RPMI7951 (cell line): ENCODE data around the gene ABHD11. TPM values are rescaled to one million over a fixed set of nuclear protein-coding genes. Genes with fewer than 3 reads are reported as not detected.
"Not testable (repeated sequence)": the region's sequence is repeated elsewhere in the genome, so short reads cannot be mapped to it uniquely, and the experiment has no call there.

Experiments used
- DNase-seq: peaks from one replicate; pipeline ENCODE4 v3.0.0-alpha.2; 2012; ENCODE audit warnings: low read depth
- total RNA-seq: library from RNA; depleted of rRNA; stranded (reverse); fragments of >200 nt; shearing (Covaris generic); gene quantifications from 2 replicates; pipeline ENCODE4 v1.2.3, GENCODE V29; 2014

The ABHD11 gene
- total RNA-seq, 1 experiment from 2014 or later: 20.7 TPM

- peak; percentile 77 for DNase-seq
These were observed 19.4 kb downstream of the ABHD11 start, which contains the start of gene STX1A for GRCh38 chr7:73718905-73719805. Gene STX1A (minus strand): TSS chr7:73719669. CDS start chr7:73719631, 38 bp downstream.

GRCh38 chr7:73718438-73718881 is 20.1 kb downstream of the ABHD11 start:
- no peak for DNase-seq

DNA sequence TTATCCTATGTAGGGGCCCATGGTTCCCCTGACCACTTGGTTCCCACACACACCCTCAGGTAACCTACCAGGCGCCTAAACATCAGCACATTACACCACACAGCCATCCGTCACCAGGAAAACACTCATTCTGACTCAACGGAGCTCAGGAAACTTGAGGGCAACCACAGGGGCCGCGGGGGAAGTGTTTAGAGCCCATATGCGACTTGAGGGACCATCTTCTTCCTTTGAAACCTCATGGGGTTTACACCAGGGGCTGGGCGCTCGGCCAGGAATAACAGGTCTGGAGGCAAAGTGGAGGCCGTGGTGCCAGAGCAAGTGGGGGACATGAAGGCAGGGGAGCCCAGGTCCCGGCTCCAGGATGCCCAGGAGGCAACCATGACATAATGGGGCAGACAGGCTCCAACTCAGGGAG is 20.6 kb downstream of the ABHD11 start:
- DNase-seq: peak; percentile 100

DNA sequence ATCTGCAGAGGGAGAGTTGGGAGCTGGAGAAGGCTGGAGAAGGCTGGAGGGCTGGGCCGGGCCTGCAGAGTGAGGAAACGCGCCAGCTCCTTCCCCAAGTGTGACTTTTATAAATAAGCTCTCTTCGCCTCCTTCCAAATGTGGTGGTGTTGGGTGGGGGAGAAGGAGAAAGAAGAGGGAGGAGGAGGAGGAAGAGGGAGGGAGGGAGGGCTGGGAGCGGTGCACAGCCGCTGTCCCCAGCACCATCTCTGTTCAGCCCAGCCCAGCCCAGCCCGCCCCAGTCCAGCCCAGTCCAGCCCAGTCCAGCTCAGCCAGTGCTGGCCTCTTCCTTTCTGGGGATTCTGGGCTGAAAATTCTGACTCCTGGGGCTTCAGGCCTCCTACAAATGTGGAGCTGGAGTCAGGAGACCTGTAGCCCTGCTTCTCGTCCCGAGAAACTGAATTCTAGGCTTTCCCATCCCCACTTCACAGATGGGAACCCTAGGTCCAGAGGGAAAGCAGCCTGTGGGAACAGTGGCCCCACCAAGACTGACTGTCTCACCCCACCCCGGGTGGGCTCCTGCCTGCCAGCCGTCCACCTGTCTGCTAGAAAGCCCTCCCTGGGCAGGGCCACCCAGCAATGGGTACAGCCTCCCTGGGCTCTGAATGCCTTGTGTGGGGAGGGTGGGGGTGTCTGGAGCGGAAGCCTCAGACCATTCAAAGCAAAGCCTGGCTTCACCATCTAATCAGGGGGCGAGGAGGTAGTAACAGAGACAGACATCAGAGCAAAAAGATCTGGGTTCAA is 21.4 kb downstream of the ABHD11 start:
- peak; percentile 56 for DNase-seq

DNA sequence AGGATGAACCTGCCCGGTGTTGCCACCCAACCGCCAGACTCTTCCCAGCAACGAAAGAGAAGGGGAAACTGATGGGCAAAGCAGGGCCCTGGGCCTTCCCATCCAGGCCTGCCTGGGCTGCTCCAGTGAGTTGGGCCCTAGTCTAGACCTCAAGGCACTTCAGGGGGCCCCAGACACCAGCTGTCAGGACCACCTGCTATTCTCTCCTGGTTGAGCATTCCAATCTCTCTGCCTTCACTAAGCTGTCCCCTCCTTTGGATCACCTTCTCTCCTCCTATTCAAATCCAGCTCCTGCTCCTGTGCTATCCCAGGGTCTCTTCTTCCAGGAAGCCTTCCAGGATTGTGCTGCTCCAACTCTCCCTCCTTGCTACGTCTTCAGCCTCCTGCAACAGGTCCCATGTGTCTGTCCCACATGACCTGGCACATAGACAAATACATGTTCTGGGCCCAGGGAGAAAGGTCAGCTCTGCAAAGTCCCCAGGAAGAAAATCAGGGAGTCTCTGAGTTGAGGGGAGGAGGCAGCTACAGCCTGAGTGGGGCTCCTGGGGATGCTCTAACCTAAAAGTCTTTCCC is 22.2 kb downstream of the ABHD11 start:
- no peak for DNase-seq

GRCh38 chr7:73715648-73716317 is 22.8 kb downstream of the ABHD11 start:
- peak; percentile 100 for DNase-seq

GRCh38 chr7:73713319-73713718 is 25.3 kb downstream of the ABHD11 start:
- not testable (repeated sequence) for DNase-seq

GRCh38 chr7:73712773-73713172 is 25.8 kb downstream of the ABHD11 start:
- no peak for DNase-seq

DNA sequence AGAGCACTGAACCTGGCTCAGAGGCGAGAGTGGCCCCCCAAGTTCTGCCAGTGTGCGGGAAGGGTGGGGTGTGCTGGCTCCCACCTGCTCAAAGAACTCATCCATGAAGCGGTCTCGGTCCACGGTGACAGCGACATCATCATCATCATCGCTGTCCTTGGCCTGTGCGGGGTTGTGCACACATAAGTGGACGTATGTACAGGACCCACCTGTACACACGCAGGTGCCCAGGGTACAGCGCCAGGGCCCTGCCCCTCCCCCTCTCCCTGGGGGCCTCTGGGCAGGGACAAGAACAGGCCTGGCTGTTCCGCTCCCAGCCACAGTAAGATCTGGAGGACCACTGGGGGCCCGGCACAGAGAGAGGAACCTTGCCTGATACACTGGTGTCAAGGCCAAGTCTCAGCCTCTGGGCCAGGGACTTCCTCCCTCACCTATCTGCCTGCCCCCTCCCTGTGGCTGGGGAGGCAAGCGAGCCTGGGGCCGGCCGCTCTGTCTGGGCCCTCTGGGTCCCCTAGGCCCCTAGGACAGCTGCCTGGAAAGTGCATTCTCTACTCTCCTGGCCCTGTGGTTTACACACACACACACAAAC is 29.5 kb downstream of the ABHD11 start:
- no peak for DNase-seq

DNA sequence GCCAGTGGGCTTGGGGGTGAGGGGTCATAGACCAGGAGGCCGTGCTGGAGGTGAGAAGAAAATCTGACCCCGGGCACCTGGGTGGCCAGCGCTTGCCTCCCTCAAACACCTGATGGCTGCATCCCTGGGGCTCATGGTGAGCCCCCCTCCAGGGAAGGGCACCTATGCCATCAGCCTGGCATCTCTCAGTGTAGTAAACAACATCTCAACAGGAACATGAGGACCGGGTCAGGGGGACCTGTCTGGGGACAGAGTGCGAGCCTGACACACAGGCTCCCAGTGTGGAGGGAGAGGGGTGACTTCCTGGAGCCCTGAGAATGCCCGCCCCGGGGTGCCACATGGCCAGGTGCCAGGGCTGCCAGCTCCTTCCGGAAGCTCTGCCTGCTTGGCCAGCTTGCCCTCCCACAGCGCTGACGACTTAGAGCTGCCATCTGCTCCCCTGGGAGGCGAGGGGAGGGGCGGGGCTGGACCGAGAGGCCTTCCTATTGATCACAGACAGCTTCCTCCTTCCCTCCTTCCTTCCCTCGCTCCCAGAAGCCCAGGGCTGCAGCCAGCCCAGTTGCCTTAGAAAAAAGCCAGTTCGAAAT is 31.5 kb downstream of the ABHD11 start:
- DNase-seq: peak; percentile 39

GRCh38 chr7:73706126-73707044 is 32.2 kb downstream of the ABHD11 start:
- no peak for DNase-seq

- DNase-seq: no peak
These were observed 33.1 kb downstream of the ABHD11 start for GRCh38 chr7:73705551-73705920.

DNA sequence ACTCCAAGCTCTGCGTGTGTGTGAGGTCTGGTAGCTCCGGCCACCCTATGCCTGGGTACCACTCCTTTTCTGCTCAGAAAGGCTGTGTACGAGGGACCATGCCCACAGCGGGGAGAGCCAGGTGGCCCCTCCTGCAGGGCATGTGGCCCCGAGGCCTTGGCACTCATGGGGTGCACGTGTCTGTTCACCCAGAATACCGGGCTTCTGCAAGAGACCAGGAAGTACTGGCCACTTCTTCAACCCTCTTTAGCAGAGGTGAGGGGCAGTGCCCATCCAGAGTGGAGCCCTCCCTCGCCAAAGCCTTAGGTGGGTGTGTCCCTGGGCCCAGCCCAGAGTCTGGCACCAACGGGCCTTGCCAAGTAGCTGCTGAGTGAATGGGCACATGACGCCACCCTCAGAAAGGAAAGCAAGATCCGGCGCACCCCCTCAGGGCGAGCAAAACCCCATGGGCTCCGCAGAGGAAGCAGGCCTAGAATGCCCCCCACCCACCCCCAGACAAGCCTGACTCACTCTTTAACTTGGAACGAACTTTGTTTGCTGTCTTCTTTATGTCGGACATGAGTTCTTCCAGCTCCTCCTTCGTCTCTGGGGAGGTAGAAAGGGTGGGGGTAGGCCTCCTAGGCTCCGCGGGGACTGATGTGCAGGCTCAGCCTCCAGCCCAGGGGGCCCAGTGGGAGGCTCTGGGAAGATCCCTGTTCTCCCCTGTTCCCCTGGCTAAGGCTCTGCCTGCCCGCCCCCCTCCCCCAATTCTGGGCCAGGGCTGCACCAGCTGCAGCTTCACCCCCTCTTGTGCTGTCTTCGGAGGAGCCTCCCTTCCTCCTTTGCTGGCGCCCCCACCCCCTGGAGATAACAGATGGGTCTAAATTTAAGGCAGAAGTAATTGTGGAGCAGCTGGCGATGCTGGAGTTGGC is 33.7 kb downstream of the ABHD11 start:
- DNase-seq: no peak

GRCh38 chr7:73703757-73704639 is 34.6 kb downstream of the ABHD11 start:
- no peak for DNase-seq

DNA sequence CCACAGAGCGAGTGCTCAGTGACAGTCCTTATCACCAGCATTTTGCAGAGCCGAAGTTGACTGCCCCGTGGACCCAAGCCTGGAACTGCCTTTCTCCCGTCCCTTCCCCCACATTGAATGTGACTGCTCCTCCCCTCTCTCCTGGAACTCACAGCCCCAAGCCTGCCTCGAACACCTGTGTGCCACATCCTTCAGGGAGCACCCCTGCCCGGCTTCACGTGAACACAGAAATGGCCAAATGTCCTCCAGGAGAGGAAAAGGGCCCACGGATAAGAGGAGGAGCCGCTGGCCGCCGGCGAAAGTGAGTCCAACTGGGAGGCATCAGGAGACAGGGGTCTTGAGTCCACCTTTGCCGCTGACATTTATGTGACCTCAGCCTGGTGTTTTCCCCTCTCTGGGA is 35.4 kb downstream of the ABHD11 start:
- no peak for DNase-seq

- no peak for DNase-seq
These were observed 35.9 kb downstream of the ABHD11 start for GRCh38 chr7:73702665-73703064.

GRCh38 chr7:73702226-73702625 is 36.4 kb downstream of the ABHD11 start:
- no peak for DNase-seq
